Uterus (tissue), 4 donors: Measurements from ENCODE around the gene BCAR3. TPM values are rescaled to one million over a fixed set of nuclear protein-coding genes. Genes with fewer than 3 reads are reported as not detected.

Source experiments
- DNase-seq, 2 donors: peaks; one replicate each; pipeline ENCODE4 v3.0.0-alpha.2; 2019 to 2020
- H3K27ac ChIP-seq, 2 donors: fragments of 200-600 bp; sonication (generic); 1 replicate in 1 of 2; 2 replicates in 1 of 2; pipeline ENCODE4 v1.5.1; 2016 to 2018
- H3K27me3 ChIP-seq, 2 donors: fragments of 200-600 bp; sonication (generic); one replicate each; pipeline ENCODE4 v1.5.1; 2018 to 2019; ENCODE audit warnings: control low read depth in 1 of 2
- H3K36me3 ChIP-seq, 2 donors: fragments of 200-600 bp; sonication (generic); one replicate each; pipeline ENCODE4 v1.5.1; 2019; ENCODE audit warnings: control low read depth in 1 of 2
- H3K4me1 ChIP-seq, 2 donors: fragments of 200-600 bp; sonication (generic); one replicate each; pipeline ENCODE4 v1.5.1; 2018 to 2019; ENCODE audit warnings: control low read depth in 1 of 2
- H3K4me3 ChIP-seq, 2 donors: fragments of 200-600 bp; sonication (generic); 1 replicate in 1 of 2; 2 replicates in 1 of 2; pipeline ENCODE4 v1.5.1; 2018 to 2019; ENCODE audit warnings: mild to moderate bottlenecking in 1 of 2
- H3K9me3 ChIP-seq, 2 donors: fragments of 200-600 bp; sonication (generic); one replicate each; pipeline ENCODE4 v1.5.1; 2019; ENCODE audit warnings: control low read depth in 1 of 2
- POLR2A ChIP-seq, 2 donors: fragments of 450-650 bp; IDR thresholded peaks; one replicate each; pipeline ENCODE4 v1.6.1; 2016; ENCODE audit warnings: antibody characterized with exemption in 2 of 2, mild to moderate bottlenecking in 1 of 2, moderate library complexity in 1 of 2
- intact Hi-C: fragments of 100-400 bp; cut with DNase I; formaldehyde crosslinking; loops from one replicate; pipeline ENCODE4 v1.15.1; 2023; ENCODE audit warnings: low total_unique reads
- total RNA-seq, 4 donors: library from RNA; depleted of rRNA in 3 of 4; stranded (reverse); fragments of >200 nt in 3 of 4; gene quantifications; one replicate each; pipeline versions ENCODE4 v1.1.0 to v1.2.4, GENCODE V29; 2014 to 2023
- TF ChIP-seq, protein P1 (sequence below), 4 experiments: fragments of 200-600 bp in 2 of 4; fragments of 450-650 bp in 2 of 4; sonication (generic) in 2 of 4; IDR thresholded peaks; one replicate each; pipeline ENCODE4 v1.5.1; 2016 to 2019; ENCODE audit warnings: antibody characterized with exemption in 4 of 4, mild to moderate bottlenecking in 2 of 4, moderate library complexity in 1 of 4
- donor health status: DM: yes; HTN: yes; CAD: no.

Gene BCAR3
- total RNA-seq, 4 donors from 2014 or later = 8.5 to 56.8 (median 20.2) TPM

DNA sequence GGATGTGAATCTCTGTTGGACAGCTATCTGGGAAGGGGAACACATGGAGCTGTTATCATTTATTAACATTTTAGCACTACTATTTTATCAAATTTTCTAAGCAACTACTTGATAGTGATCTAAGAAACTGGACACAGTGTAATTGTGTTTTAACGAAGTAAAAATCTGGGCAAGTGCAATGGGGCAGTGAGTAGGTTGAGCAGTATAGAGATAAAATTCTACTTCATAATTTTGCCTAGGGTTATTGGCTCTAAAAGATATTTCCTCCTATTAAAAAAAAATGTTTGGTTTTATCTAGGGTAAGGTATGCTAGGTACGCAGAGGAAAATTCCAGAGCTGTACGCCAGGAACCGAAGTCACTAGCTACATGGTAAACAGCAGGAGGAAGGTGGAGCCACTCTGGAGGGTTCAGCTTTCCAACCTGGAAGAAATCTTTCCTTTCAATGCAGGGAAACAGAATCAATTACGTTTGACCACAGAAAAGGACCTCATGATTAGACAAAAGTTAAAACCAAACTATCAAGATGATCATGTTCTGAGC, 43.3 kb downstream of the BCAR3 start:
- intact Hi-C loops = loop anchor here (10.0 kb wide), 1 partner anchor 176 kb away; no protein-coding TSS in a partner anchor
- no peak overlapping the region for H3K27ac ChIP-seq
- DNase-seq = no peak

DNA sequence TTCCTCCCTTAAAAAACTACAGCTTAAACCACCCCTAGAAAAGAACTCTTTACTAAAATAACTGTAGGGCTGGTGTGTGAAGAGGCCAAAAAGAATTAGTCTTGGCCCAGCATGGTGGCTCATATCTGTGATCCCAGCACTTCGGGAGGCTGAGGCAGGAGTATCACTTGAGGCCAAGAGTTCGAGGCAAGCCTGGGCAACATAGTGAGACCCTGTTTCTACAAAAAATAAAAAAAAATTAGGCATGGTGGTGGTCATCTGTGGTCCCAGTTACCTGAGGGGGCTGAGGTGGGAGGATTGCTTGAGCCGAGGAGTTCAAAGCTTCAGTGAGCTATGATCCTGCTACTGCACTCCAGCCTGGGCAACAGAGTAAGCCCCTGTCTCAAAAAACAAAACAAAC, 44.9 kb downstream of the BCAR3 start:
- Histone ChIP-seq H3K9me3 (no peaks in the 10 kb centered on the region), H3K27ac (peak overlapping the region in 1 of 2 donors; percentile 49), H3K4me3 (no peak overlapping the region), H3K36me3 (no peaks in the 10 kb centered on the region), H3K4me1 (no peaks in the 10 kb centered on the region), H3K27me3 (no peaks in the 10 kb centered on the region)
- intact Hi-C loops = loop anchor here (10.0 kb wide), 1 partner anchor 178 kb away; no protein-coding TSS in a partner anchor
- no peak for DNase-seq
- TF ChIP-seq POLR2A (IDR thresholded peaks at IDR 0.05) = no peak
- TF ChIP-seq, protein P1, sequence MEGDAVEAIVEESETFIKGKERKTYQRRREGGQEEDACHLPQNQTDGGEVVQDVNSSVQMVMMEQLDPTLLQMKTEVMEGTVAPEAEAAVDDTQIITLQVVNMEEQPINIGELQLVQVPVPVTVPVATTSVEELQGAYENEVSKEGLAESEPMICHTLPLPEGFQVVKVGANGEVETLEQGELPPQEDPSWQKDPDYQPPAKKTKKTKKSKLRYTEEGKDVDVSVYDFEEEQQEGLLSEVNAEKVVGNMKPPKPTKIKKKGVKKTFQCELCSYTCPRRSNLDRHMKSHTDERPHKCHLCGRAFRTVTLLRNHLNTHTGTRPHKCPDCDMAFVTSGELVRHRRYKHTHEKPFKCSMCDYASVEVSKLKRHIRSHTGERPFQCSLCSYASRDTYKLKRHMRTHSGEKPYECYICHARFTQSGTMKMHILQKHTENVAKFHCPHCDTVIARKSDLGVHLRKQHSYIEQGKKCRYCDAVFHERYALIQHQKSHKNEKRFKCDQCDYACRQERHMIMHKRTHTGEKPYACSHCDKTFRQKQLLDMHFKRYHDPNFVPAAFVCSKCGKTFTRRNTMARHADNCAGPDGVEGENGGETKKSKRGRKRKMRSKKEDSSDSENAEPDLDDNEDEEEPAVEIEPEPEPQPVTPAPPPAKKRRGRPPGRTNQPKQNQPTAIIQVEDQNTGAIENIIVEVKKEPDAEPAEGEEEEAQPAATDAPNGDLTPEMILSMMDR (IDR thresholded peaks at IDR 0.05) = no peak

More for the DNA sequence above, 43.3 kb downstream of the BCAR3 start:
- Histone ChIP-seq H3K27me3 (no peaks in the 10 kb centered on the region), H3K36me3 (no peaks in the 10 kb centered on the region), H3K9me3 (no peaks in the 10 kb centered on the region), H3K4me3 (no peak overlapping the region), H3K4me1 (no peaks in the 10 kb centered on the region)
- TF ChIP-seq POLR2A (IDR thresholded peaks at IDR 0.05) = no peak
- TF ChIP-seq, protein P1 (IDR thresholded peaks at IDR 0.05) = no peak

DNA sequence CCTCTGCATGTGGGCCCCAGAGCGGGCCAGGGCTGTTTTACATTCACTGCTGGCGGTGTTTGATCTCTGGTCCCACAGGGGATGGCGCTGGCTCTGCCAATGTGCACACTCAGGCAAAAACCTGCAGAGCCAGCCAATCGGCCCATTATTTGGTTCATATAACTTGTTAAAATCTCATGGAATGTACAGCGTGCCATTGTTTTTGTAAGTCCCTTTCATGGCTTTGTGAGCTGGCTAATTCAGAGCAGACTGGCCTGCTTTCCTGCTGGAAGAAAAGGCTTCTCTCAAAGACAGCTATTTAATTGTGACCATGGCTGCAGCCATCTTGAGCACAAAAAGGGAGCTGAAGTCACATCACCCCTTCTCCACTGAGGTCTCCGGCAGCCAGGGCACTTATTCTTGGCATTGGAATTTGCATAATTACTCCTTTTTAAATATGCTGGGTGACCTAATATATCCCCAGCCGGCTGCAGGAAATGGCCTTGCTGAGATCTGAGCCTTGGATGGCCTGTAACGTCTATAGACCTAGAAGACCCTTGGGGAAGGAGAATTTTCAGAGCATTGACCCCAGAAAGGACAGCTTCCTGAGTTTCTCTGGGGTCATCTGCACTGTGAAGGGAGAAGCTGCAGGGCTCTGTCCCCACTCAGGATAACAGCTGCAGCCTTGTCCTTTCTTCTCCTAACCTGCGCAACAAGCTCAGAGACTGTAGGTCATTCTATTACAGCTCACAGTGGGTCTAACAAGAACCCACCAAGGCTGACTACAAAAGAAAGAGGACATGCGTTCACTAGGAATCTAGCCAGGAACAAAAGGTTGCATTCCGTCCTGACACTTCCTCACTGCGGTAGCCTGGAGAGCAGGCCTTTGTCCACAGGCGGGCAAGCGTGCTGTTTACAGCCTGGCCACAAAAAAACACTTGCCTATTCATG, 45.8 kb downstream of the BCAR3 start:
- intact Hi-C loops = loop anchor here (10.0 kb wide), 1 partner anchor 179 kb away; no protein-coding TSS in a partner anchor
- Histone ChIP-seq H3K27ac (peak overlapping the region in 1 of 2 donors; percentile 49), H3K4me3 (no peak overlapping the region), H3K36me3 (no peaks in the 10 kb centered on the region), H3K9me3 (no peaks in the 10 kb centered on the region), H3K4me1 (no peaks in the 10 kb centered on the region), H3K27me3 (no peaks in the 10 kb centered on the region)
- DNase-seq = no peak
- no peak for TF ChIP-seq POLR2A (IDR thresholded peaks at IDR 0.05)
- TF ChIP-seq, protein P1 (IDR thresholded peaks at IDR 0.05) = no peak

DNA sequence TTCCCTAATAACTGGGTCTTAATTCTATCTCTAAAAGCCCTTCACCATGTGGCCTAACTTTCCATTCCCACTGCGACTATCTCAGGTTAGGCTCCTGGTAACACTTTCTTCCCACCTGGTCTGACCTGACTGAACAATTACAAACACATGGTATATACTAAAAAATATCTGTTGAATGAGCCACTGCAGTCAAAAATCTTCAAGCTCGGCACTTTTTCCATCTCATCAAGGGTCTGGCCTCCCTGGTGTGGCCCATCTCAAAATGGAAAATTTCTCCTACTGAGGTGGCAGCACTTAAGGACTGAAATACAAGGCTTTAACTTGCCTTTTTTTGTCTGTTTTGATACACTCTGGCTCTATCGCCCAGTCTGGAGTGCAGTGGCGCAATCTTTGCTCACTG, 48.3 kb downstream of the BCAR3 start:
- Histone ChIP-seq H3K27me3 (no peaks in the 10 kb centered on the region), H3K9me3 (no peaks in the 10 kb centered on the region), H3K4me1 (no peaks in the 10 kb centered on the region), H3K27ac (no peak overlapping the region), H3K4me3 (no peak overlapping the region), H3K36me3 (no peaks in the 10 kb centered on the region)
- intact Hi-C loops = loop anchor here (10.0 kb wide), 1 partner anchor 181 kb away; no protein-coding TSS in a partner anchor
- no peak for TF ChIP-seq POLR2A (IDR thresholded peaks at IDR 0.05)
- TF ChIP-seq, protein P1 (IDR thresholded peaks at IDR 0.05) = no peak
- no peak for DNase-seq
